Keratinocyte (primary cell): ENCODE measurements around the gene CCN6.

ENCODE experiments used
- EZH2 ChIP-seq: IDR thresholded peaks from one replicate; pipeline ENCODE4 v1.6.1; 2012; ENCODE audit warnings: inconsistent platforms, mild to moderate bottlenecking, low read length, moderate library complexity
- TF ChIP-seq, protein P1 (sequence below), 3 experiments: IDR thresholded peaks in 1 of 3; conservative IDR thresholded peaks in 1 of 3; optimal IDR thresholded peaks in 1 of 3; 2 replicates in 2 of 3; 3 replicates in 1 of 3; pipeline versions ENCODE3 to v1.5.1; 2011; ENCODE audit warnings: low read length in 3 of 3, mild to moderate bottlenecking in 3 of 3, moderate library complexity in 2 of 3, control low read depth in 1 of 3, inconsistent platforms in 1 of 3; ENCODE audit not compliant: insufficient read depth in 2 of 3; ENCODE audit errors: extremely low read depth in 1 of 3

GRCh38 chr6:112109262-112109661 is 55.4 kb downstream of the CCN6 start:
- TF ChIP-seq, protein P1, sequence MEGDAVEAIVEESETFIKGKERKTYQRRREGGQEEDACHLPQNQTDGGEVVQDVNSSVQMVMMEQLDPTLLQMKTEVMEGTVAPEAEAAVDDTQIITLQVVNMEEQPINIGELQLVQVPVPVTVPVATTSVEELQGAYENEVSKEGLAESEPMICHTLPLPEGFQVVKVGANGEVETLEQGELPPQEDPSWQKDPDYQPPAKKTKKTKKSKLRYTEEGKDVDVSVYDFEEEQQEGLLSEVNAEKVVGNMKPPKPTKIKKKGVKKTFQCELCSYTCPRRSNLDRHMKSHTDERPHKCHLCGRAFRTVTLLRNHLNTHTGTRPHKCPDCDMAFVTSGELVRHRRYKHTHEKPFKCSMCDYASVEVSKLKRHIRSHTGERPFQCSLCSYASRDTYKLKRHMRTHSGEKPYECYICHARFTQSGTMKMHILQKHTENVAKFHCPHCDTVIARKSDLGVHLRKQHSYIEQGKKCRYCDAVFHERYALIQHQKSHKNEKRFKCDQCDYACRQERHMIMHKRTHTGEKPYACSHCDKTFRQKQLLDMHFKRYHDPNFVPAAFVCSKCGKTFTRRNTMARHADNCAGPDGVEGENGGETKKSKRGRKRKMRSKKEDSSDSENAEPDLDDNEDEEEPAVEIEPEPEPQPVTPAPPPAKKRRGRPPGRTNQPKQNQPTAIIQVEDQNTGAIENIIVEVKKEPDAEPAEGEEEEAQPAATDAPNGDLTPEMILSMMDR (optimal IDR thresholded peaks at IDR 0.05 in 1 of 3, IDR thresholded peaks at IDR 0.05 in 1 of 3, conservative IDR thresholded peaks at IDR 0.05 in 1 of 3; ENCODE audit: extremely low read depth in 1 of 3, insufficient read depth in 2 of 3, low read length in 3 of 3) = no peak
- no peak for TF ChIP-seq EZH2
